Frontal cortex (tissue), 4 donors: ENCODE data around the gene OXGR1. TPM values are rescaled to one million over a fixed set of nuclear protein-coding genes. Genes with fewer than 3 reads are reported as not detected.
A peak's percentile ranks its signal among the peaks of the same experiment; 100 is the strongest.
"Not testable (repeated sequence)": the region's sequence is repeated elsewhere in the genome, so short reads cannot be mapped to it uniquely, and the experiment has no call there.

Experiments
- DNase-seq, 2 donors: peaks; one replicate each; pipeline ENCODE4 v3.0.0; 2012; ENCODE audit warnings: low spot score in 2 of 2
- FAIRE-seq: peaks from 2 replicates; lab custom pipeline; 2012; peaks lifted over from hg19 to GRCh38; lab: Jason Lieb, UNC
- small RNA-seq: library from RNA; depleted of rRNA; stranded (forward); fragments of <200 nt; gene quantifications from one replicate; pipeline ENCODE3, GENCODE V24; 2014
- total RNA-seq: library from RNA; depleted of rRNA; stranded (reverse); fragments of >200 nt; gene quantifications from one replicate; pipeline ENCODE4 v1.2.3, GENCODE V29; 2014
- donor health status: control.
- donor health status: control.
- donor health status: control.

OXGR1 gene
- total RNA-seq, 1 donor from 2014 or later, result 0.82 TPM

GRCh38 chr13:96979861-96980260, 14.4 kb downstream of the OXGR1 start:
- not testable (repeated sequence) for FAIRE-seq, DNase-seq

- FAIRE-seq, result no peak
- no peak for DNase-seq
These were observed 26.2 kb downstream of the OXGR1 start for GRCh38 chr13:96968027-96968426.

GRCh38 chr13:96967248-96967745, 27.0 kb downstream of the OXGR1 start:
- DNase-seq (no peak), FAIRE-seq (no peak)

- DNase-seq, result no peak
- FAIRE-seq, result no peak
These were observed 27.7 kb downstream of the OXGR1 start for GRCh38 chr13:96966415-96967102.

DNA sequence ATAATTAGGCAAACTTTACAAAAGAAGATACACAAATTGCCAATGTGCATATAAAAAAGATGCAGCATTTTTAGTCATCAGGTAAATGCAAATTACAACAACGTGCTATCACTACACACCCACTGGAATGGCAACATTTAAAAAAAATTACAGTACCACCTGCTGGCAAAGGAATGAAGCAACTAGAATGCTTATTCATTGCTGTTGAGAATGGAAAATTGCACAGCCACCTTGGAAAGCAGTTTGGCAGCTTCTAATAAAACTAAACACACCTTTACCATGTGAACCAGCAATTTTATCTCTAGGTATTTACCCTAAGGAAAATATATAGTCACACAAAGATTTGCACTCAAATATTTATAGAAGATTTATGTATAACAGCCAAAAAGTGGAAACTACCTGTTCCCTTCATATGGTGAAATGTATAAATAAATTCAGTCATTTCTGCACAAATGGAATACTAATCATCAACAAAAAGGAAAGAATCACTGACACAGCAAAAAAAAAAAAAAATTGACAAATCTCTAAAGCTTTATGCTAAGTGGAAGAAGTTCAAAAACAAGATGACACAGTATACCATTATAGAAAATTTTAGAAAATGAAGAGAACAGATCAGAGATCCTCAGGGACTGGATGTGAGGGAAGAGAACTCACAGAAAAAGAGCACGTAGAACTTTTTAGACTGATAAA, 30.3 kb downstream of the OXGR1 start:
- DNase-seq (no peak), FAIRE-seq (no peak)

DNA sequence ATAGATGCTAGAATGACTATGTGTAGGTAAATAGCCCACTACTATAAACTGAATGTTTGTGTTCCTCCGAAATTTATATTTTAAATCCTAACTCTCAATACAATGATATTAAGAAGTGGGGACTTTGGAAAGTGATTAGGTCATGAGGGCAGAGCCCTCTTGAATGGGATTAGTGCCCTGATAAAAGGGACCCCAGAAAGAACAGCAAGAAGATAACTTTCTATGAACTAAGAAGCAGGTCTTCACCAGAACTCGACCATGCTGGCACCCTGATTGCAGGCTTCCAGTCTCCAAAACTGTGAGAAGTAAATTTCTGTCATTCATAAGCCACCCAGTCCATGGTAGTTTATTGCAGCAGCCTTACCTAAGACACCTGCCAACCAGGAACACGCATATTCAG, 33.9 kb downstream of the OXGR1 start:
- FAIRE-seq, result no peak
- DNase-seq, result no peak

- FAIRE-seq (peak; percentile 72), DNase-seq (peak; percentile 7 to 21)
These were observed 35.9 kb downstream of the OXGR1 start for GRCh38 chr13:96958286-96958891.

DNA sequence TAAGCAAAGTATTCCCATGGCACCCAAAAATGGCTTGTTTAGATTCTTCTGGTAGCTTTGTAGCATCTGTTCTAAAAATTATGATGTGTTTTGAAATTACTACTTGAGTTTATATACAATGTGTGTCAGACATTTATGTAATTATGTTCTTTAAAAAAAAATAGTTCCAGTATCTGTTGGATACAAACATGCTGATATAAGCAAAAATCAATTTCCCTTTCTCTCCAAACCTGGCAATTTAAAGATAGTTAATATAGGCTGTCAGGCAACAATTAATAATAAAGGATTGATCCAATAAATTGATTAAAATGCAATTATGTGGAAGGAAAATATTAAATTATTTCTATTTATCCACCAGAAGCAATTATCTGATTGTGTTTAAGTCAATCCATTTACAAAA, 41.7 kb downstream of the OXGR1 start:
- FAIRE-seq (no peak), DNase-seq (no peak)

DNA sequence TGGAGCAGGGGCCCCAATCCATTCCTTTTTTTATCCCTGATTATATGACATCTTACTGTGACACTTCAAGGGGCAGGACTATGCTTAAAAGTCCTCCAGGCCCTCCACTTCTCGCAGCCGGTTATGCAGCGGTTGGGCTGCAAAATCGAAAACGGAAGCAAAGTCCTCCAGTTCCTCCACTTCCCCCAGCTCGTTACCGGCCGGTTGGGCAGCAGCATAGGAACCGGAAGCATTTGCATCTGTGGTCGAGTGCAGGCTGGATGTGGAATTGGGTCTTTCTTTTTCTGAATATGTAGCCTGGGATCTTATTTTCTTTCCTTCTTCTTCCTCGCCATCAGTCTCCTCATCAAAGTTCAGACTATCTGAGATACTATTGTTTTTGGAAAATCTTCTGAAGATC, 46.1 kb downstream of the OXGR1 start:
- DNase-seq (no peak), FAIRE-seq (no peak)

- FAIRE-seq, result no peak
- no peak for DNase-seq
These were observed 46.8 kb downstream of the OXGR1 start for GRCh38 chr13:96947343-96947910.

- no peak for DNase-seq
- FAIRE-seq, result no peak
These were observed 47.5 kb downstream of the OXGR1 start for GRCh38 chr13:96946709-96947311.

DNA sequence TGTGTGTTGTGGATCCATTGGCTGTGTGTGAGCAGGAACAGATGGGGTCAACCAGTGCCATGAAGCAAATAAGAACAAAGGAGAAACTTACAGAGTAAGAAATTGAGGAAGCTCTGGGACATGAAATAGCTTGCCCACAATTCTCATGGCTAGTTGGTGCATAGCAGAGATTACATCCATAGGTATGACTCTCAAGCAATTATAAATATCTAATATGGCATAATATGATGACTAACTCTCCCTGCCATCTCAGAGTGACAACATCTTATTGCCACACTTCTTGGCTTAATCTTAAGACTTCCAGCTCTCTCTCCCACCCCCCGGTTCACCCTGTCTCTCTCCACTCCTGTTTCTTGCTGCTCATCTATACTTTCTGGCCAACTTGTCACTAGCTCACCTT, 53.3 kb downstream of the OXGR1 start:
- DNase-seq (no peak), FAIRE-seq (no peak)

DNA sequence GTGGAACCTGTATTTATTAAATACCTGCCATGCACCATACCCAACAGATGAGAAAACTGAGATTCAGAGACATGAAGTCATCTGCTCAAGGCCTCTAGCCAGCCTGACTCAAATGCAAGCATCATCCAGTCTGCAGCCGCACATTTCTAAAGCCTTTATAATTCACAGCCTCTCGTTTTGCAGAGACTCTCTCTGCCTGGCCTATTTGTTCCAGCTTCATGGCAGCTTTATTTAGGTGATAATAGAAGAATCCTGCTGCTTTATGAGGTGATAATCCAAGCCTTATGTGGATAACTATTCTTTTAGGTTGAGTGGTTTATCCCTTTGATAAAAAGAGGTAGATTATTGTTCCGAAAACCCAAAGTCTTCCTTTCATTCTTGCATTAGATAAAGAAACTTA, 58.4 kb downstream of the OXGR1 start:
- no peak for DNase-seq
- no peak for FAIRE-seq

Small RNAs within 50 kb of the gene (small RNA-seq; reads per million reads assigned to genes)
- not detected for gene RN7SKP7

Other genes starting within 250 kb of the OXGR1 start
- gene MBNL2, start 227.9 kb upstream of the OXGR1 start, total RNA-seq, result 26.5 TPM